Ishikawa (cell line): ENCODE measurements around the gene PTPRM.

Experiments
- CEBPB ChIP-seq: IDR thresholded peaks from 2 replicates; pipeline ENCODE4 v1.6.1; 2012
- CREB1 ChIP-seq: IDR thresholded peaks from 2 replicates; pipeline ENCODE4 v1.6.1; 2012; ENCODE audit warnings: low read depth
- EGR1 ChIP-seq: IDR thresholded peaks from 2 replicates; pipeline ENCODE4 v1.6.1; 2012
- EP300 ChIP-seq: IDR thresholded peaks from 2 replicates; pipeline ENCODE4 v1.6.1; 2012; ENCODE audit warnings: borderline replicate concordance
- FOXM1 ChIP-seq: IDR thresholded peaks from 2 replicates; pipeline ENCODE4 v1.6.1; 2012; ENCODE audit warnings: low read depth, borderline replicate concordance
- MAX ChIP-seq: IDR thresholded peaks from 2 replicates; pipeline ENCODE4 v1.6.1; 2012
- NFIC ChIP-seq: IDR thresholded peaks from 2 replicates; pipeline ENCODE4 v1.6.1; 2012
- REST ChIP-seq: IDR thresholded peaks from 2 replicates; pipeline ENCODE4 v1.6.1; 2012; ENCODE audit warnings: low read depth, mild to moderate bottlenecking
- TAF1 ChIP-seq: IDR thresholded peaks from 2 replicates; pipeline ENCODE4 v1.6.1; 2012; ENCODE audit warnings: low read depth, mild to moderate bottlenecking
- TCF12 ChIP-seq: IDR thresholded peaks from 2 replicates; pipeline ENCODE4 v1.6.1; 2012; ENCODE audit warnings: low read depth
- USF1 ChIP-seq: IDR thresholded peaks from 2 replicates; pipeline ENCODE4 v1.6.1; 2012
- YY1 ChIP-seq: IDR thresholded peaks from 2 replicates; pipeline ENCODE4 v1.6.1; 2012; ENCODE audit warnings: low read depth
- ZBTB7A ChIP-seq: IDR thresholded peaks from 2 replicates; pipeline ENCODE4 v1.6.1; 2012; ENCODE audit warnings: low read depth

- TF ChIP-seq EGR1 (no peak), MAX (no peak), EP300 (no peak), REST (no peak), CEBPB (no peak), FOXM1 (no peak), CREB1 (no peak), NFIC (no peak), USF1 (no peak), YY1 (no peak), TCF12 (no peak), ZBTB7A (no peak), TAF1 (no peak)
Measured at GRCh38 chr18:7904529-7904928, 337.4 kb downstream of the PTPRM start.
